Measurements from ENCODE around the gene WIPF2.

DNA sequence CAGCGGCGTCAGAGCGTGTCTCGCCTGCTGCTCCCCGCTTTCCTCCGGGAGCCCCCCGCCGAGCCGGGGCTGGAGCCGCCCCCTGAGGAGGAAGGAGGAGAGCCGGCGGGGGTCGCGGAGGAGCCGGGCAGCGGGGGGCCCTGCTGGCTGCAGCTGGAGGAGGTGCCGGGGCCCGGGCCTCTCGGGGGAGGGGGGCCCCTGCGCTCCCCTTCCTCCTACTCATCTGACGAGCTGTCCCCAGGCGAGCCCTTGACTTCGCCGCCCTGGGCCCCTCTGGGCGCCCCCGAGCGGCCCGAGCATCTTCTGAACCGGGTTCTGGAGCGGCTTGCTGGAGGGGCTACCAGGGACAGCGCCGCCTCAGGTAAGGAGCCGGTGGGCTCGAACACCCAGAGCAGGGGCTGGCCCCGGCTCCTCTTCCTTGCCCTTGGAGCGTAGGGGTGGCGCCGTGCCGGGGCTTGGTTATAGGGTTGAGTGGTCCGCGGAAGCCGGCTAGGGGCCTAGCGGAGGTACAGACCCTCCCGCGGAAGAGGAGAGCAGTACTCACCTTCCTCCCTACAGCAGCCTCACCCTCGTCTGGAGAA is 41.0 kb upstream of the WIPF2 start:
- no peak for TF ChIP-seq TAF1 (IDR thresholded peaks at IDR 0.05; ENCODE audit: borderline replicate concordance, insufficient read depth, low read length)
- TF ChIP-seq SIN3A (IDR thresholded peaks at IDR 0.05; ENCODE audit: borderline replicate concordance, insufficient read depth, low read length): no peak
- TF ChIP-seq POLR2AphosphoS5 (IDR thresholded peaks at IDR 0.05; ENCODE audit: low read depth, low read length): no peak
- TF ChIP-seq, protein P1, sequence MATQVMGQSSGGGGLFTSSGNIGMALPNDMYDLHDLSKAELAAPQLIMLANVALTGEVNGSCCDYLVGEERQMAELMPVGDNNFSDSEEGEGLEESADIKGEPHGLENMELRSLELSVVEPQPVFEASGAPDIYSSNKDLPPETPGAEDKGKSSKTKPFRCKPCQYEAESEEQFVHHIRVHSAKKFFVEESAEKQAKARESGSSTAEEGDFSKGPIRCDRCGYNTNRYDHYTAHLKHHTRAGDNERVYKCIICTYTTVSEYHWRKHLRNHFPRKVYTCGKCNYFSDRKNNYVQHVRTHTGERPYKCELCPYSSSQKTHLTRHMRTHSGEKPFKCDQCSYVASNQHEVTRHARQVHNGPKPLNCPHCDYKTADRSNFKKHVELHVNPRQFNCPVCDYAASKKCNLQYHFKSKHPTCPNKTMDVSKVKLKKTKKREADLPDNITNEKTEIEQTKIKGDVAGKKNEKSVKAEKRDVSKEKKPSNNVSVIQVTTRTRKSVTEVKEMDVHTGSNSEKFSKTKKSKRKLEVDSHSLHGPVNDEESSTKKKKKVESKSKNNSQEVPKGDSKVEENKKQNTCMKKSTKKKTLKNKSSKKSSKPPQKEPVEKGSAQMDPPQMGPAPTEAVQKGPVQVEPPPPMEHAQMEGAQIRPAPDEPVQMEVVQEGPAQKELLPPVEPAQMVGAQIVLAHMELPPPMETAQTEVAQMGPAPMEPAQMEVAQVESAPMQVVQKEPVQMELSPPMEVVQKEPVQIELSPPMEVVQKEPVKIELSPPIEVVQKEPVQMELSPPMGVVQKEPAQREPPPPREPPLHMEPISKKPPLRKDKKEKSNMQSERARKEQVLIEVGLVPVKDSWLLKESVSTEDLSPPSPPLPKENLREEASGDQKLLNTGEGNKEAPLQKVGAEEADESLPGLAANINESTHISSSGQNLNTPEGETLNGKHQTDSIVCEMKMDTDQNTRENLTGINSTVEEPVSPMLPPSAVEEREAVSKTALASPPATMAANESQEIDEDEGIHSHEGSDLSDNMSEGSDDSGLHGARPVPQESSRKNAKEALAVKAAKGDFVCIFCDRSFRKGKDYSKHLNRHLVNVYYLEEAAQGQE (IDR thresholded peaks at IDR 0.05; ENCODE audit: insufficient read depth in 1 of 2, low read depth in 2 of 2, low read length in 2 of 2): peak in 1 of 2 experiments; percentile 66; a peak in 2 of 4 replicates

Measured in PFSK-1 (cell line).